B cell (primary cell): Measurements from ENCODE around the gene WDR11. TPM values are rescaled to one million over a fixed set of nuclear protein-coding genes. Genes with fewer than 3 reads are reported as not detected.

ENCODE experiments used
- ATAC-seq: fragments of 200-7000 bp; cut with Tn5 transposase; one replicate; pipeline ENCODE4 v1.10.0; 2021; ENCODE audit warnings: low read depth, mild to moderate bottlenecking, moderate number of reproducible peaks, moderate library complexity
- CTCF ChIA-PET: fragments of 350-600 bp; sonication (Branson Sonifier 250); formaldehyde crosslinking; loops from one replicate; lab custom pipeline; 2021; ENCODE audit warnings: antibody characterized with exemption, inconsistent platforms; lab: Charles Lee
- POLR2A ChIA-PET: fragments of 350-600 bp; sonication (Branson Sonifier 250); formaldehyde crosslinking; loops from one replicate; lab custom pipeline; 2021; ENCODE audit warnings: antibody characterized with exemption; lab: Charles Lee
- DNase-seq: peaks from one replicate; pipeline ENCODE4 v3.0.0; 2013
- H2AFZ ChIP-seq: 2 replicates; pipeline ENCODE4 v1.6.1; 2012; ENCODE audit warnings: mild to moderate bottlenecking, low read depth, low read length; ENCODE audit not compliant: insufficient read depth, poor library complexity, severe bottlenecking
- H3K27ac ChIP-seq, 2 donors: 1 replicate in 1 of 2; 2 replicates in 1 of 2; pipeline ENCODE4 v1.5.1; 2012 to 2013; ENCODE audit warnings: low read length in 2 of 2, mild to moderate bottlenecking in 2 of 2, moderate library complexity in 1 of 2
- H3K27me3 ChIP-seq, 4 experiments: fragments of 200-600 bp in 1 of 4; sonication (generic) in 1 of 4; replicated peaks in 1 of 4; 1 replicate in 2 of 4; 2 replicates in 2 of 4; pipeline versions ENCODE4 v1.6.1 to v1.7.0; 2013 to 2016; ENCODE audit warnings: low read length in 3 of 4, mild to moderate bottlenecking in 2 of 4, mixed read lengths in 1 of 4, moderate library complexity in 1 of 4; ENCODE audit not compliant: insufficient read depth in 4 of 4, control insufficient read depth in 3 of 4; ENCODE audit errors: control extremely low read depth in 1 of 4
- H3K36me3 ChIP-seq, 2 experiments: replicated peaks in 1 of 2; 1 replicate in 1 of 2; 2 replicates in 1 of 2; pipeline versions ENCODE4 v1.6.1 to v1.7.1; 2013; ENCODE audit warnings: low read length in 1 of 2; ENCODE audit not compliant: insufficient read depth in 2 of 2, control insufficient read depth in 1 of 2; ENCODE audit errors: control extremely low read depth in 1 of 2, extremely low read depth in 1 of 2
- H3K4me1 ChIP-seq, 2 donors: fragments of 200-600 bp in 1 of 2; sonication (generic) in 1 of 2; 1 replicate in 1 of 2; 2 replicates in 1 of 2; pipeline versions ENCODE4 v1.5.1 to v1.6.1; 2013 to 2017; ENCODE audit warnings: low read length in 2 of 2; ENCODE audit not compliant: control insufficient read depth in 2 of 2, insufficient read depth in 2 of 2
- H3K4me2 ChIP-seq: replicated peaks from 2 replicates; pipeline ENCODE3; 2012; ENCODE audit warnings: mild to moderate bottlenecking, low read depth, low read length; ENCODE audit not compliant: poor library complexity, severe bottlenecking
- H3K4me3 ChIP-seq, 5 experiments: fragments of 200-600 bp in 1 of 5; sonication (generic) in 1 of 5; 1 replicate in 3 of 5; 2 replicates in 2 of 5; pipeline versions ENCODE4 v1.5.1 to v1.7.0; 2011 to 2016; ENCODE audit warnings: low read length in 4 of 5, mild to moderate bottlenecking in 4 of 5, low read depth in 2 of 5, control low read depth in 1 of 5, moderate library complexity in 1 of 5; ENCODE audit not compliant: insufficient read depth in 1 of 5; ENCODE audit errors: control extremely low read depth in 1 of 5, extremely low read depth in 1 of 5
- H3K79me2 ChIP-seq: fragments of 200-600 bp; sonication (generic); one replicate; pipeline ENCODE4 v1.6.0; 2016; ENCODE audit warnings: low read length; ENCODE audit not compliant: control insufficient read depth, insufficient read depth
- H3K9ac ChIP-seq: fragments of 200-600 bp; sonication (generic); 2 replicates; pipeline ENCODE4 v1.6.1; 2017; ENCODE audit warnings: mild to moderate bottlenecking, low read length, moderate library complexity
- H3K9me3 ChIP-seq, 3 donors: one replicate each; pipeline versions ENCODE4 v1.6.1 to v1.7.1; 2013; ENCODE audit warnings: low read length in 2 of 3; ENCODE audit not compliant: control insufficient read depth in 2 of 3, insufficient read depth in 1 of 3; ENCODE audit errors: control extremely low read depth in 1 of 3
- H4K20me1 ChIP-seq: 2 replicates; pipeline ENCODE4 v1.6.0; 2012; ENCODE audit warnings: mild to moderate bottlenecking, low read length; ENCODE audit not compliant: insufficient read depth, control insufficient read depth, poor library complexity, severe bottlenecking
- H3K27ac Mint-ChIP-seq: one replicate; pipeline ENCODE4 v1.8.0; 2021; ENCODE audit warnings: mixed read lengths
- H3K27me3 Mint-ChIP-seq: one replicate; pipeline ENCODE4 v1.8.0; 2021; ENCODE audit warnings: mixed read lengths
- H3K4me1 Mint-ChIP-seq: one replicate; pipeline ENCODE4 v1.8.0; 2021; ENCODE audit warnings: mixed read lengths
- H3K4me3 Mint-ChIP-seq: one replicate; pipeline ENCODE4 v1.8.0; 2021; ENCODE audit warnings: mixed read lengths
- H3K9me3 Mint-ChIP-seq: one replicate; pipeline ENCODE4 v1.8.0; 2022; ENCODE audit warnings: mixed read lengths; ENCODE audit not compliant: insufficient read depth
- EZH2 ChIP-seq: IDR thresholded peaks from 2 replicates; pipeline ENCODE4 v1.6.1; 2012; ENCODE audit warnings: borderline replicate concordance, low read depth, mild to moderate bottlenecking, moderate library complexity, low read length; ENCODE audit not compliant: insufficient read depth, poor library complexity, severe bottlenecking
- WGBS: methylation state at CpG from one replicate; pipeline ENCODE4 v1.1.5; 2013; ENCODE audit warnings: missing lambda C conversion rate; ENCODE audit not compliant: insufficient coverage; 5-methylcytosine and 5-hydroxymethylcytosine counted together
- intact Hi-C: fragments of 100-400 bp; cut with micrococcal nuclease; formaldehyde crosslinking; loops from one replicate; pipeline ENCODE4 v1.10.0; 2022
- polyA plus RNA-seq: library from polyadenylated mRNA; depleted of rRNA; stranded (reverse); fragments of >200 nt; gene quantifications from 2 replicates; pipeline ENCODE4 v1.2.3, GENCODE V29; 2012
- total RNA-seq, 2 donors: library from RNA; stranded (reverse); fragments of 120-200 nt in 1 of 2; gene quantifications; 1 replicate in 1 of 2; 2 replicates in 1 of 2; pipeline versions ENCODE4 v1.2.3 to v1.2.4, GENCODE V29; 2013 to 2022
- TF ChIP-seq, protein P1 (sequence below): fragments of 200-600 bp; IDR thresholded peaks from one replicate; pipeline ENCODE4 v1.8.0; 2022; ENCODE audit warnings: antibody characterized with exemption, mild to moderate bottlenecking

The WDR11 gene
- total and polyA plus RNA-seq, 2 donors (not counting 1 experiment from before 2014, with no cell fraction given), result 94.4 to 230 TPM

DNA sequence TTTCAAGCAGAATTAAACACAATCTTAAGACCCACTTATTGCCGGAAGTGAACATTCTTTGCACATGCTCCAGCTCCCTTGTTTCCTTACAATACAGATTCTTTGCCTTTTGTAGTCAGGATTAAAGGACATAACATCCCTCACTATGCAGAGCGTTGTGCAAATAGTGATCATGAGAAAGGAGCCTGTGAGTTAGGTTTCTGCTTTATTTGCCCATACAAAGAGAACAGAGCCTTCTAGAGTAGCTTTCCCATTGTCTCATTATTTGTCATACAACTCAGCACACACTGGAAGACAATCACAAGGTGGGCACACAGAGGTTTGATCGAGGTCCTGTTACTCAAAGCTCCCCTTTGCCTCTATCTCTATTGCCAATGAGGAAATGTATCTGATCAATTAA, 48.2 kb upstream of the WDR11 start:
- no peaks in the 10 kb centered on the region for H3K79me2 ChIP-seq
- ChIA-PET POLR2A (no interaction called here), CTCF (no interaction called here)
- no peaks in the 10 kb centered on the region for H3K4me1 Mint-ChIP-seq
- ATAC-seq (no peak), DNase-seq (no peak)
- no peak overlapping the region for H3K4me3 ChIP-seq
- no peaks in the 10 kb centered on the region for H3K36me3 ChIP-seq
- H3K27ac Mint-ChIP-seq, result no peak overlapping the region
- no peak overlapping the region for H3K9ac ChIP-seq
- H3K4me2 ChIP-seq, result no peak overlapping the region
- WGBS, result 100% methylated on average over 1 of the region's 3 CpGs
- no peak overlapping the region for H3K27ac ChIP-seq
- no peaks in the 10 kb centered on the region for H3K27me3 Mint-ChIP-seq
- intact Hi-C loops, result no loop called here
- no peaks in the 10 kb centered on the region for H3K9me3 Mint-ChIP-seq
- no peak overlapping the region for H2AFZ ChIP-seq
- no peak for TF ChIP-seq EZH2
- TF ChIP-seq, protein P1, sequence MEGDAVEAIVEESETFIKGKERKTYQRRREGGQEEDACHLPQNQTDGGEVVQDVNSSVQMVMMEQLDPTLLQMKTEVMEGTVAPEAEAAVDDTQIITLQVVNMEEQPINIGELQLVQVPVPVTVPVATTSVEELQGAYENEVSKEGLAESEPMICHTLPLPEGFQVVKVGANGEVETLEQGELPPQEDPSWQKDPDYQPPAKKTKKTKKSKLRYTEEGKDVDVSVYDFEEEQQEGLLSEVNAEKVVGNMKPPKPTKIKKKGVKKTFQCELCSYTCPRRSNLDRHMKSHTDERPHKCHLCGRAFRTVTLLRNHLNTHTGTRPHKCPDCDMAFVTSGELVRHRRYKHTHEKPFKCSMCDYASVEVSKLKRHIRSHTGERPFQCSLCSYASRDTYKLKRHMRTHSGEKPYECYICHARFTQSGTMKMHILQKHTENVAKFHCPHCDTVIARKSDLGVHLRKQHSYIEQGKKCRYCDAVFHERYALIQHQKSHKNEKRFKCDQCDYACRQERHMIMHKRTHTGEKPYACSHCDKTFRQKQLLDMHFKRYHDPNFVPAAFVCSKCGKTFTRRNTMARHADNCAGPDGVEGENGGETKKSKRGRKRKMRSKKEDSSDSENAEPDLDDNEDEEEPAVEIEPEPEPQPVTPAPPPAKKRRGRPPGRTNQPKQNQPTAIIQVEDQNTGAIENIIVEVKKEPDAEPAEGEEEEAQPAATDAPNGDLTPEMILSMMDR, result no peak
- no peak overlapping the region for H3K4me3 Mint-ChIP-seq
- peaks cover 0 to 7% (median 0%) of the 10 kb centered on the region in 3 donors for H3K9me3 ChIP-seq
- no peaks in the 10 kb centered on the region for H3K4me1 ChIP-seq
- no peaks in the 10 kb centered on the region for H4K20me1 ChIP-seq
- H3K27me3 ChIP-seq, result no peaks in the 10 kb centered on the region

DNA sequence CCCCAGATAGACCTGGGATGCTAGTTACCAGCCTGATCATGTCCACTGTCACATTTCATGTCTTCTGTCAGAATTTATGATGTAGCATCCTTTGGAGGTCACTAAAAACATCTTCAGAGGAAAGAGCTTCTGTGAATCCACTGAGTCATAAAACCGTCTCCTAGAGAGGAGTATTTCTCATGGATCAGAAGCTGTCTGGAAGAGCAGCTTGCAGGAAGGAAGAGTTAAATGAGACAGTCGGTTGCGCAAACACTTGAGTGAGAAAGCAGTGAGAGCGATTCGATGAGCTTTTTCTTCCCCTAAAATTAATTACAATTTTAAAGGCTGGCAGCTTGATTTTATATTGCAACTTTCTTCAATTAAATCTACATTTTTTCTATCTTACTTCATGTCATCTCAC, 47.2 kb upstream of the WDR11 start:
- Histone ChIP-seq H3K27ac (no peak overlapping the region), H3K27me3 (no peaks in the 10 kb centered on the region), H3K9ac (no peak overlapping the region), H3K4me2 (no peak overlapping the region), H3K4me3 (no peak overlapping the region), H3K4me1 (no peaks in the 10 kb centered on the region), H3K36me3 (no peaks in the 10 kb centered on the region), H3K79me2 (no peaks in the 10 kb centered on the region), H2AFZ (no peak overlapping the region), H3K9me3 (peaks cover 0 to 2% (median 0%) of the 10 kb centered on the region in 3 donors), H4K20me1 (no peaks in the 10 kb centered on the region)
- CTCF ChIA-PET, result no interaction called here
- no peaks in the 10 kb centered on the region for H3K9me3 Mint-ChIP-seq
- DNase-seq, result no peak
- H3K4me3 Mint-ChIP-seq, result no peak overlapping the region
- H3K27ac Mint-ChIP-seq, result no peak overlapping the region
- POLR2A ChIA-PET, result no interaction called here
- TF ChIP-seq EZH2, result no peak
- TF ChIP-seq, protein P1, result no peak
- no peaks in the 10 kb centered on the region for H3K27me3 Mint-ChIP-seq
- no peaks in the 10 kb centered on the region for H3K4me1 Mint-ChIP-seq
- ATAC-seq, result no peak
- WGBS, result 100% methylated on average over 1 of the region's 5 CpGs
- intact Hi-C loops, result no loop called here
